Measurements from ENCODE around the gene SLC25A47.

The SLC25A47 gene

DNA sequence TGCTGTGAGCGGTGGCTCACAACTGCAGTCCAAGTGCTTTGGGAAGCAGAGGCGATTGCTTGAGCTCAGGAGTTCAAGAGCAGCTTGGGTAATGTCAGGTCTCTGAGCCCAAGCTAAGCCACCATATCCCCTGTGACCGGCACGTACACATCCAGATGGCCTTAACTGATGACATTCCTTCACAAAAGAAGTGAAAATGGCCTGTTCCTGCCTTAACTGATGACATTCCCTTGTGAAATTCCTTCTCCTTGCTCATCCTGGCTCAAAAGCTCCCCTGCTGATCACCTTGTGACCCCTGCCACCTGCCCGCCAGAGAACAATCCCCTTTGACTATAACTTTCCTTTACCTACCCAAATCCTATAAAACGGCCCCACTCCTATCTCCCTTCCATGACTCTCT, 48.6 kb downstream of the SLC25A47 start:
- Histone ChIP-seq H3K9me3 (ENCODE audit: control insufficient read depth, insufficient read depth, low read depth, low read length) (no peaks in the 10 kb centered on the region), H3K9ac (ENCODE audit: low read length) (peak overlapping the region; percentile 77), H3K27ac (ENCODE audit: low read depth, low read length) (peak overlapping the region; percentile 93; the same call in 1 of the 2 replicates), H3K4me3 (ENCODE audit: low read depth, low read length) (peak overlapping the region; percentile 39), H3K27me3 (ENCODE audit: control insufficient read depth, insufficient read depth, low read length) (no peaks in the 10 kb centered on the region), H3K36me3 (ENCODE audit: control insufficient read depth, insufficient read depth, low read length) (peaks cover 53% of the 10 kb centered on the region), H3K4me1 (ENCODE audit: control insufficient read depth, insufficient read depth, low read length) (peaks cover 38% of the 10 kb centered on the region)

DNA sequence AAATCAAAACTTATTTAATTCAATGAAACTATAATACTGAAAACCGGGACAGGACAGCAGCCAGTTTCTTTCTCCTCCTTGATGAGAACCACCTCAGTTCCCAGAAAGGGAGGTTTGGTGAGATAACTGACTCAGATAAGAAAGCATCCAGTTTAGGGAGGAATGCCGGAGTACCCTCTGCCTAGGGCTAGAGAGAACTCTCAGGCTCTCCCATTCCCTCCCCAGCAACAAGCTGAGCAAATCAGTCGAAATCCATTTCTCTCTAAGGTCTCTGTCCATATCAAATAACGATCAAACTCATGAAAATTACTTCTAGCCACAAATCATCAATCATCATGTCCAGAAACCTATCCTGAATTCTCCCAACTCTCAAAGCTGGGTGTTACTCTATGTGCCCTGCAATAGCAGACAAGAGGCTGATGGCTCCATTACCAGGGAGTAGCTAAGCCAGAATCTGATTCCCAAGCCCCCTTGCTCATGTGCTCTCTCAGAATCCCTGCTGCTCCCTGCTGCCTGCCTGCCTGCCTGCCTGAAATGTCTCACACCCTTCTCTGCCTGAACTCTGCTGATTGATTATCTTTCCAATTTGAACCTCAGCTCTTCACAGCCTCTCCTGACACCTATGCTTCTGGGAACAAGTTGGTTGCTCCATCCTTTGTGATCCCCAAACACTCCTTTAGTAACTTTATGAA, 49.4 kb downstream of the SLC25A47 start:
- Histone ChIP-seq H3K36me3 (ENCODE audit: control insufficient read depth, insufficient read depth, low read length) (peaks cover 46% of the 10 kb centered on the region), H3K9ac (ENCODE audit: low read length) (peak overlapping the region; percentile 96), H3K27ac (ENCODE audit: low read depth, low read length) (peak overlapping the region; percentile 93; the same call in 1 of the 2 replicates), H3K27me3 (ENCODE audit: control insufficient read depth, insufficient read depth, low read length) (no peaks in the 10 kb centered on the region), H3K9me3 (ENCODE audit: control insufficient read depth, insufficient read depth, low read depth, low read length) (no peaks in the 10 kb centered on the region), H3K4me1 (ENCODE audit: control insufficient read depth, insufficient read depth, low read length) (peaks cover 42% of the 10 kb centered on the region), H3K4me3 (ENCODE audit: low read depth, low read length) (peak overlapping the region; percentile 41; the same call in 1 of the 2 replicates)

DNA sequence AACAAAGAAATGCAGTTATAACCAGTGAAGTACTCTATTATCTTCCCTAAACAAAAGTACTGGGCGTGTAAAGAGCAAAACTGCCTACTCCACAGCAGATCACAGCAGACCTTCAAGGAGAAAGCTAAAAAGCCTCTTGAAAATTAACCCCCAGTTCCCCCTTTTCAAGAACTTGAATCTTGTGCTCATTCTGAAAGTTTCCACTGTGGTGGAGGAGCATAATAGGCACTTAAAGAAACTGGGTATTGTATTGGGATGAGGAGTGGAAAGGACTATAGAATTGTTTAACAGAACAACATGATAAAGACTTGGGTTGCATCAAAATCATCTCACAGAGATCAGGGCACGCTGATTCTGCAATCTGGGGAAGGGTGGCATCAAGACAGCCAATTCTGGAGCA, 51.1 kb downstream of the SLC25A47 start:
- Histone ChIP-seq H3K4me1 (ENCODE audit: control insufficient read depth, insufficient read depth, low read length) (peaks cover 44% of the 10 kb centered on the region), H3K9ac (ENCODE audit: low read length) (peak overlapping the region; percentile 96), H3K9me3 (ENCODE audit: control insufficient read depth, insufficient read depth, low read depth, low read length) (no peaks in the 10 kb centered on the region), H3K4me3 (ENCODE audit: low read depth, low read length) (peak overlapping the region; percentile 90), H3K27ac (ENCODE audit: low read depth, low read length) (peak overlapping the region; percentile 83), H3K36me3 (ENCODE audit: control insufficient read depth, insufficient read depth, low read length) (peaks cover 29% of the 10 kb centered on the region), H3K27me3 (ENCODE audit: control insufficient read depth, insufficient read depth, low read length) (no peaks in the 10 kb centered on the region)

DNA sequence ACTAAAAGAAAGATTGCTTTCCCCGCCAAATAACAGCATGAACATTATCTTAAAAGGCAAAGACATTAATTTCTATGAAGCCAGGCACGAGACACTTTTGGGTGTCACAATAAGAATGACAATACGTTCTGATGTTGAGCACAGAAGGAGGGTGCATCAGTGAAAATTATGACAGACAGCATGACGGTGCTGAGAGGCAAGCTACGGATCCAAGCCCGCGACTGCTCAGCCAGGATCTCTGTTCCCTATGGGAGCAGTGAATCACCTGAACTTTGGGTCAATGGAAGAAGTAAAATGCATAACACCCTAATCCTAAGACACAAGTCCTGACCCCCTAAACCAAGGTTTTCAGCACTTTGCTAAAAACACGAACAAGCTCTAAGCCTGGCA, 51.7 kb downstream of the SLC25A47 start:
- Histone ChIP-seq H3K36me3 (ENCODE audit: control insufficient read depth, insufficient read depth, low read length) (peaks cover 25% of the 10 kb centered on the region), H3K27me3 (ENCODE audit: control insufficient read depth, insufficient read depth, low read length) (no peaks in the 10 kb centered on the region), H3K9ac (ENCODE audit: low read length) (peak overlapping the region; percentile 96), H3K4me1 (ENCODE audit: control insufficient read depth, insufficient read depth, low read length) (peaks cover 44% of the 10 kb centered on the region), H3K9me3 (ENCODE audit: control insufficient read depth, insufficient read depth, low read depth, low read length) (no peaks in the 10 kb centered on the region), H3K27ac (ENCODE audit: low read depth, low read length) (peak overlapping the region; percentile 83), H3K4me3 (ENCODE audit: low read depth, low read length) (peak overlapping the region; percentile 90)

DNA sequence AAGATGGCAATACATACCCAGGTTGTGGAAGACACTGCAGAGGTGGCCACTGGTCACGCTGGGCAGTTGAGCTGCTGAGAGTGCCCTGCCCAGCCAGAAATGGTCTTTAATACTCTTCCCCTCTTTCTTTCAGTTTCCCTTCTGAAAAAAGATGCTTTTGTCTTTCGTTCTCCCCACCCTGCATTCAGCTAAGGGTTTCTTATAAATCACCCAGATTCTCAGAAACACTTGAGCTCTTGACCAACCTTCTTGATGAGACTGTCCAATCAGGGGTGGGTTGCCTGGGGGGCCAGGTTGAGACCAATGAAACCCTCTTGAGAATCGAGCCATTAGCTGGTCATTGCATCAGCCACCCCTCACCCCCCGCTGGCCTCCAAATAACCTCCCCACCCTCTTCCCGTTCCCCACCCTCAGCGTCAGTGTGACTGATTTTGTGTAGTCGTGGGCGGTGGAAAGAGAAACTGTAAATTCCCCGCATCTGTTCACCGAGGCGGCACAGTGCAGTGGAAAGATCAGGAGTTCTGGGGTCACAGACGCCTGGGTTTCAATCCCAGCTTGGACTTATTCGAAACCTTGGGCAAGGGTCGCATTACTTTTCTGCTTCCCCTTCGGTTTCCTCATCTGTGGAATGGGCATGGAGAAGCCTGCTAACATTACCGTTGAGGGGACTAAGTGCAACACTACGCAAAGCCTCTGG, 52.3 kb downstream of the SLC25A47 start:
- Histone ChIP-seq H3K27ac (ENCODE audit: low read depth, low read length) (peak overlapping the region; percentile 83), H3K4me3 (ENCODE audit: low read depth, low read length) (peak overlapping the region; percentile 90), H3K36me3 (ENCODE audit: control insufficient read depth, insufficient read depth, low read length) (peaks cover 21% of the 10 kb centered on the region), H3K9ac (ENCODE audit: low read length) (peak overlapping the region; percentile 96), H3K27me3 (ENCODE audit: control insufficient read depth, insufficient read depth, low read length) (no peaks in the 10 kb centered on the region), H3K9me3 (ENCODE audit: control insufficient read depth, insufficient read depth, low read depth, low read length) (no peaks in the 10 kb centered on the region), H3K4me1 (ENCODE audit: control insufficient read depth, insufficient read depth, low read length) (peaks cover 44% of the 10 kb centered on the region)

DNA sequence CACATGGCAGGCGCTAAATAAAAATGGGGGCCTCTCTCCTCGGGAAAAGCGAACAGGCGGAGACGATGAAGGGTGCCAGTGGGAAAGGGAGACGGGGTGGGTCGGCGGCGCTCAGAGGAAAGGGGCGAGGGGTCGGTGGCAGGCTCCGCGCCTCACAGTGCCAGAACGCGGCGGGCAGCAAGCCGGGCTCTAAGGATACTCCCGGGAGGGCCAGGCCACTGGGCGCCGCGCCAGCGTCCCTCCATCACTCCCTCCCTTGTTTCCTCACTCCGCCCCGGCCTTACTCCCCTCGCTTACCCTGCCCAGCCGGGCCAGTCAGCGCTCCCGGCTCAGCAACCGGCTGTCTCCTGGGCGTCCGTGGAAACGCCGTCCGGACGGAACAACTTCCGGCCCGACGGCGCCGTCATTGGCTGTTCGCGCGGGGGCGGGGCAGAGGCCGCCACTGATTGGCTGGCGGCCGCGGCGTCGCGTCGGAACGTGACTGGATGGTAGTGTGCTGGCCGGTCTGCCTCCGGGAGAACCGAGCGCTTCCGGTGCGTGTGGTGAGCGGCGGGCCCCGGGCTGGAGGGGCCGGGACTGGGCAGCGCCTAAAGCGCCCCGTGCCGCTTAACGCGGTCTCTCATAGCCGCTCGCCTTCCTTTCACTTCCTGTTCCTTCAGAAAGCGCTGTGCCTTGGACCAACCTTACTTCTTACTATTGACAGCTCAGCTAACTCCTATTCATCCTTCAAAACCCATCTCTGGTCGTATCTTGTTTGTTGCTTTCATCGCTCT, 53.0 kb downstream of the SLC25A47 start, which contains the start of gene WDR25:
TSS of gene WDR25 (plus strand) at position 523 of the 773 bp plus-strand sequence.
- no peaks in the 10 kb centered on the region for H3K9me3 ChIP-seq (ENCODE audit: control insufficient read depth, insufficient read depth, low read depth, low read length)
- H3K4me3 ChIP-seq (ENCODE audit: low read depth, low read length), result peak within 1 kb of the TSS; percentile 90
- H3K27ac ChIP-seq (ENCODE audit: low read depth, low read length), result peak within 1 kb of the TSS; percentile 83
- H3K4me1 ChIP-seq (ENCODE audit: control insufficient read depth, insufficient read depth, low read length), result peaks cover 44% of the 10 kb centered on the region
- H3K9ac ChIP-seq (ENCODE audit: low read length), result peak within 1 kb of the TSS; percentile 96
- H3K27me3 ChIP-seq (ENCODE audit: control insufficient read depth, insufficient read depth, low read length), result no peaks in the 10 kb centered on the region
- H3K36me3 ChIP-seq (ENCODE audit: control insufficient read depth, insufficient read depth, low read length), result peaks cover 20% of the 10 kb centered on the region

DNA sequence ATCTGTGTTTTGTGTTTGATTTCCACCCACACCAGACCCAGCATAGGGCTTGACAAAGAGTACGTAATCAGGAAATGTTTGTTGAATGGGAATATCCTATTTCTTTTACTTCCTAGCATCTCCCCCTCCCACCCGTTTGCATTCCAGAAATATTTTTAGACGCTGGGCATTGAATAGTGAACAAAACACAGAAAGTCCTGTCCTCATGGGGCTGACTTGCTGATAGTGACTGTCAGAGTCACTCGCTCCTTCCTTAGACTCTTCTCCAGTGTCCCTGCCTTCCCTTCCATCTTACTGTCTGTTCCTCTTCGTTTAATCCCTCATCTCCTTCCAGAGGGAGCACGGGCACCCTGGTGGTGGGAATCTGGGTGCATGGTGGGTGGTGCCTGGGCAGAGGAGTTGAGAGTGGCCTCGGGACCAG, 53.6 kb downstream of the SLC25A47 start:
- peaks cover 20% of the 10 kb centered on the region for H3K36me3 ChIP-seq (ENCODE audit: control insufficient read depth, insufficient read depth, low read length)
- peak overlapping the region; percentile 90 for H3K4me3 ChIP-seq (ENCODE audit: low read depth, low read length)
- H3K9ac ChIP-seq (ENCODE audit: low read length), result peak overlapping the region; percentile 72
- no peaks in the 10 kb centered on the region for H3K27me3 ChIP-seq (ENCODE audit: control insufficient read depth, insufficient read depth, low read length)
- peaks cover 45% of the 10 kb centered on the region for H3K4me1 ChIP-seq (ENCODE audit: control insufficient read depth, insufficient read depth, low read length)
- no peaks in the 10 kb centered on the region for H3K9me3 ChIP-seq (ENCODE audit: control insufficient read depth, insufficient read depth, low read depth, low read length)
- H3K27ac ChIP-seq (ENCODE audit: low read depth, low read length), result peak overlapping the region; percentile 56; the same call in 1 of the 2 replicates
